ENCODE results near the gene POP5. TPM values are rescaled to one million over a fixed set of nuclear protein-coding genes. Genes with fewer than 3 reads are reported as not detected.
"Not testable (repeated sequence)": the region's sequence is repeated elsewhere in the genome, so short reads cannot be mapped to it uniquely, and the experiment has no call there.

The POP5 gene, protein sequence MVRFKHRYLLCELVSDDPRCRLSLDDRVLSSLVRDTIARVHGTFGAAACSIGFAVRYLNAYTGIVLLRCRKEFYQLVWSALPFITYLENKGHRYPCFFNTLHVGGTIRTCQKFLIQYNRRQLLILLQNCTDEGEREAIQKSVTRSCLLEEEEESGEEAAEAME
- 45.1 and 50.9 TPM in 2 replicates for total RNA-seq (2012; rRNA removed)

GRCh38 chr12:120580787-120581723, at the start of gene POP5:
TSS of gene POP5 (minus strand) at chr12:120581402. CDS start at chr12:120581362, 40 bp downstream.
- H3K36me3 ChIP-seq (ENCODE audit: insufficient read depth, low read length), result peaks cover 36% of the 10 kb centered on the region
- peak within 1 kb of the TSS; percentile 93 for H3K4me2 ChIP-seq (ENCODE audit: low read length)
- H3K4me3 ChIP-seq (ENCODE audit: low read length), result peak within 1 kb of the TSS; percentile 90
- H3K27me3 ChIP-seq (ENCODE audit: control insufficient read depth, insufficient read depth, low read length), result no peaks in the 10 kb centered on the region
- H3K9ac ChIP-seq (ENCODE audit: low read depth, low read length), result peak within 1 kb of the TSS; percentile 83
- H3K4me1 ChIP-seq (ENCODE audit: control insufficient read depth, insufficient read depth, low read length), result peaks cover 15% of the 10 kb centered on the region
- H3K9me3 ChIP-seq (replicated peaks; ENCODE audit: low read length), result no peaks in the 10 kb centered on the region

GRCh38 chr12:120630104-120630892, 49.1 kb upstream of the POP5 start:
- no peaks in the 10 kb centered on the region for H3K4me1 ChIP-seq (ENCODE audit: control insufficient read depth, insufficient read depth, low read length)
- H3K9ac ChIP-seq (ENCODE audit: low read depth, low read length), result no peak overlapping the region
- no peak overlapping the region for H3K4me3 ChIP-seq (ENCODE audit: low read length)
- no peaks in the 10 kb centered on the region for H3K9me3 ChIP-seq (replicated peaks; ENCODE audit: low read length)
- no peaks in the 10 kb centered on the region for H3K36me3 ChIP-seq (ENCODE audit: insufficient read depth, low read length)
- peaks cover 53% of the 10 kb centered on the region for H3K27me3 ChIP-seq (ENCODE audit: control insufficient read depth, insufficient read depth, low read length)
- H3K4me2 ChIP-seq (ENCODE audit: low read length), result no peak overlapping the region

DNA sequence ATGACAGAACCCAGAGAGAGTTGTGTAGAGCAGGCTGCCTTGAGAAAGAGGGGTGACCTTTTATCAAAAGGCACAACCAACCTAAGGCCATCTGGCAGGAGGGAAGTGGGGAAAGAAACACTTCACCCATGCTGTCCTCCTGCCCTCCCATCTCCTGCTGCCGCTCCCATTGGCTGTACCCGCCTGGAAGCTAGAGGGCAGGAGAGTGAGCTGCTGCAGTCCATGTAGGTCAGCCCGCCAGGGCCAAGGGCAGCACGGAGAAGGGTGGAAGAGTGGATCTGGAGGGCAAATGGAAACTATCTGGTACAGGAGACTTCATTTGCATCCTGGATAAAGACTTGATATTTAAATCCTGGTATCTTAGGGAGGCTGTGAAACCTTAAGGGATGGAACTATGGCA, 47.7 kb upstream of the POP5 start:
- H3K9ac ChIP-seq (ENCODE audit: low read depth, low read length), result no peak overlapping the region
- H3K9me3 ChIP-seq (replicated peaks; ENCODE audit: low read length), result no peaks in the 10 kb centered on the region

GRCh38 chr12:120625557-120626419, 44.6 kb upstream of the POP5 start:
- H3K4me2 ChIP-seq (ENCODE audit: low read length), result no peak overlapping the region
- no peaks in the 10 kb centered on the region for H3K9me3 ChIP-seq (replicated peaks; ENCODE audit: low read length)
- peaks cover 43% of the 10 kb centered on the region for H3K27me3 ChIP-seq (ENCODE audit: control insufficient read depth, insufficient read depth, low read length)
- no peak overlapping the region for H3K9ac ChIP-seq (ENCODE audit: low read depth, low read length)
- H3K4me3 ChIP-seq (ENCODE audit: low read length), result no peak overlapping the region
- H3K36me3 ChIP-seq (ENCODE audit: insufficient read depth, low read length), result no peaks in the 10 kb centered on the region
- H3K4me1 ChIP-seq (ENCODE audit: control insufficient read depth, insufficient read depth, low read length), result no peaks in the 10 kb centered on the region

More for the DNA sequence above, 47.7 kb upstream of the POP5 start:
- Histone ChIP-seq H3K4me3 (ENCODE audit: low read length) (no peak overlapping the region), H3K36me3 (ENCODE audit: insufficient read depth, low read length) (no peaks in the 10 kb centered on the region), H3K4me2 (ENCODE audit: low read length) (no peak overlapping the region), H3K4me1 (ENCODE audit: control insufficient read depth, insufficient read depth, low read length) (no peaks in the 10 kb centered on the region), H3K27me3 (ENCODE audit: control insufficient read depth, insufficient read depth, low read length) (peaks cover 43% of the 10 kb centered on the region)

GRCh38 chr12:120620624-120621023, 39.4 kb upstream of the POP5 start:
- no peaks in the 10 kb centered on the region for H3K36me3 ChIP-seq (ENCODE audit: insufficient read depth, low read length)
- H3K4me1 ChIP-seq (ENCODE audit: control insufficient read depth, insufficient read depth, low read length), result no peaks in the 10 kb centered on the region
- no peak overlapping the region for H3K4me3 ChIP-seq (ENCODE audit: low read length)
- peaks cover 41% of the 10 kb centered on the region for H3K27me3 ChIP-seq (ENCODE audit: control insufficient read depth, insufficient read depth, low read length)
- no peaks in the 10 kb centered on the region for H3K9me3 ChIP-seq (replicated peaks; ENCODE audit: low read length)
- no peak overlapping the region for H3K9ac ChIP-seq (ENCODE audit: low read depth, low read length)
- no peak overlapping the region for H3K4me2 ChIP-seq (ENCODE audit: low read length)

DNA sequence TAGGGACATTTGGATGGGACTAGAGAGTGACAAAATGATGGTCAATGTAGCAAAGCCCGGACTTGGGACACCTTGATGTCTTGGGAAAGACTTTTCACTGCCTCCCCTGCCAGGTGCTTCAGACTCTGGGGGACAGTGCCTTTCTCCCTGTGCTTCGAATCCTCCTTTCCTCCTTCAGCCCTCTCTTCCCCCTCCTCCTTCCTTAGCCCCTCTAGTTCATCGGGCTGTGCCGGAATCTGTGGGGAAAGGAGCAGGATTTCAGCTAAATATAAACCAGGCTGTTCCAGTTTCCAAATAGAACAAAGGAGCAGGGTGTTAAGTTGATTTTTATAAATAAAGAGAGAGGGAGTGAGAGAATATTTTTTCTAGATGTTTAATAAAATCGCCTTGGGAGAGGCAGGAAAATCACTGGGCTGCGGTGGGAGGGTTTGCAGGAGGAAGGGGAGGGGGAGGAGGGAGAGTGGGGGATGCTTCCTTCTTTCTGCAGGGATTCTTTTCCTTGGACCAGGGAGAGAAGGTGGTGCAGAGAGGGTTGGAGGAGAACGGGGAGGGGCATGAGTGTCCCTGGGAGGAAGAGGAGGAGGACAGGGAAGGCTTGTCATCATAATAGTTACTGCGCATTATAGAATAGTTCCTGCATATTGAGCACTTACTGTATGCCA, 37.9 kb upstream of the POP5 start:
- Histone ChIP-seq H3K9ac (ENCODE audit: low read depth, low read length) (no peak overlapping the region), H3K27me3 (ENCODE audit: control insufficient read depth, insufficient read depth, low read length) (peaks cover 46% of the 10 kb centered on the region), H3K4me3 (ENCODE audit: low read length) (no peak overlapping the region), H3K4me1 (ENCODE audit: control insufficient read depth, insufficient read depth, low read length) (no peaks in the 10 kb centered on the region), H3K36me3 (ENCODE audit: insufficient read depth, low read length) (no peaks in the 10 kb centered on the region), H3K9me3 (replicated peaks; ENCODE audit: low read length) (no peaks in the 10 kb centered on the region), H3K4me2 (ENCODE audit: low read length) (no peak overlapping the region)

DNA sequence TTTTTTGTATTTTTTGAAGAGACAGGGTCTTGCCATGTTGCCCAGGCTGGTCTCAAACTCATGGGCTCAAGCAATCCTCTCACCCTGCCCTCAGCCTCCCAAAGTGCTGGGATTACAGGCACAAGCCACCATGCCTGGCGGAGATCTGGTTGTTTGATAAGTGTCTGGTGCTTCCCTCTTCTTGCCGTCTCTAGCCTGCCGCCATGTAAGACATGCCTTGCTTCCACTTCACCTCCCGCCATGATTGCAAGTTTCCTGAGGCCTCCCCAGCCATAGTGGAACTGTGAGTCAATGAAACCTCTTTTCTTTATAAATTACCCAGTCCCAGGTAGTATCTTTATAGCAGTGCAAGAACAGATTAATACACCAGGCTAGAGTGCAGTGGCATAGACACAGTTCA, 36.6 kb upstream of the POP5 start:
- H3K4me3 ChIP-seq (ENCODE audit: low read length); H3K9me3 ChIP-seq (replicated peaks; ENCODE audit: low read length); H3K4me2 ChIP-seq (ENCODE audit: low read length); H3K9ac ChIP-seq (ENCODE audit: low read depth, low read length); H3K4me1 ChIP-seq (ENCODE audit: control insufficient read depth, insufficient read depth, low read length); H3K36me3 ChIP-seq (ENCODE audit: insufficient read depth, low read length): not testable (repeated sequence)
- H3K27me3 ChIP-seq (ENCODE audit: control insufficient read depth, insufficient read depth, low read length), result peaks cover 43% of the 10 kb centered on the region

GRCh38 chr12:120617193-120617592, 36.0 kb upstream of the POP5 start:
- peaks cover 44% of the 10 kb centered on the region for H3K27me3 ChIP-seq (ENCODE audit: control insufficient read depth, insufficient read depth, low read length)
- not testable (repeated sequence) for H3K4me2 ChIP-seq (ENCODE audit: low read length); H3K4me1 ChIP-seq (ENCODE audit: control insufficient read depth, insufficient read depth, low read length)

GRCh38 chr12:120614848-120615247, 33.6 kb upstream of the POP5 start:
- H3K4me3 ChIP-seq (ENCODE audit: low read length), result no peak overlapping the region

More at GRCh38 chr12:120617193-120617592, 36.0 kb upstream of the POP5 start:
- not testable (repeated sequence) for H3K9ac ChIP-seq (ENCODE audit: low read depth, low read length); H3K9me3 ChIP-seq (replicated peaks; ENCODE audit: low read length); H3K4me3 ChIP-seq (ENCODE audit: low read length); H3K36me3 ChIP-seq (ENCODE audit: insufficient read depth, low read length)

GRCh38 chr12:120611534-120611933, 30.3 kb upstream of the POP5 start:
- H3K4me3 ChIP-seq (ENCODE audit: low read length); H3K9ac ChIP-seq (ENCODE audit: low read depth, low read length); H3K4me1 ChIP-seq (ENCODE audit: control insufficient read depth, insufficient read depth, low read length); H3K36me3 ChIP-seq (ENCODE audit: insufficient read depth, low read length); H3K4me2 ChIP-seq (ENCODE audit: low read length); H3K9me3 ChIP-seq (replicated peaks; ENCODE audit: low read length): not testable (repeated sequence)
- peaks cover 49% of the 10 kb centered on the region for H3K27me3 ChIP-seq (ENCODE audit: control insufficient read depth, insufficient read depth, low read length)

More at GRCh38 chr12:120614848-120615247, 33.6 kb upstream of the POP5 start:
- no peaks in the 10 kb centered on the region for H3K9me3 ChIP-seq (replicated peaks; ENCODE audit: low read length)
- H3K9ac ChIP-seq (ENCODE audit: low read depth, low read length), result no peak overlapping the region
- no peaks in the 10 kb centered on the region for H3K4me1 ChIP-seq (ENCODE audit: control insufficient read depth, insufficient read depth, low read length)
- peaks cover 45% of the 10 kb centered on the region for H3K27me3 ChIP-seq (ENCODE audit: control insufficient read depth, insufficient read depth, low read length)
- no peaks in the 10 kb centered on the region for H3K36me3 ChIP-seq (ENCODE audit: insufficient read depth, low read length)
- H3K4me2 ChIP-seq (ENCODE audit: low read length), result no peak overlapping the region

Data from skeletal muscle satellite cell (primary cell).